Measurements from ENCODE around the gene AXIN2.
"Not testable (repeated sequence)": the region's sequence is repeated elsewhere in the genome, so short reads cannot be mapped to it uniquely, and the experiment has no call there.

AXIN2 gene

DNA sequence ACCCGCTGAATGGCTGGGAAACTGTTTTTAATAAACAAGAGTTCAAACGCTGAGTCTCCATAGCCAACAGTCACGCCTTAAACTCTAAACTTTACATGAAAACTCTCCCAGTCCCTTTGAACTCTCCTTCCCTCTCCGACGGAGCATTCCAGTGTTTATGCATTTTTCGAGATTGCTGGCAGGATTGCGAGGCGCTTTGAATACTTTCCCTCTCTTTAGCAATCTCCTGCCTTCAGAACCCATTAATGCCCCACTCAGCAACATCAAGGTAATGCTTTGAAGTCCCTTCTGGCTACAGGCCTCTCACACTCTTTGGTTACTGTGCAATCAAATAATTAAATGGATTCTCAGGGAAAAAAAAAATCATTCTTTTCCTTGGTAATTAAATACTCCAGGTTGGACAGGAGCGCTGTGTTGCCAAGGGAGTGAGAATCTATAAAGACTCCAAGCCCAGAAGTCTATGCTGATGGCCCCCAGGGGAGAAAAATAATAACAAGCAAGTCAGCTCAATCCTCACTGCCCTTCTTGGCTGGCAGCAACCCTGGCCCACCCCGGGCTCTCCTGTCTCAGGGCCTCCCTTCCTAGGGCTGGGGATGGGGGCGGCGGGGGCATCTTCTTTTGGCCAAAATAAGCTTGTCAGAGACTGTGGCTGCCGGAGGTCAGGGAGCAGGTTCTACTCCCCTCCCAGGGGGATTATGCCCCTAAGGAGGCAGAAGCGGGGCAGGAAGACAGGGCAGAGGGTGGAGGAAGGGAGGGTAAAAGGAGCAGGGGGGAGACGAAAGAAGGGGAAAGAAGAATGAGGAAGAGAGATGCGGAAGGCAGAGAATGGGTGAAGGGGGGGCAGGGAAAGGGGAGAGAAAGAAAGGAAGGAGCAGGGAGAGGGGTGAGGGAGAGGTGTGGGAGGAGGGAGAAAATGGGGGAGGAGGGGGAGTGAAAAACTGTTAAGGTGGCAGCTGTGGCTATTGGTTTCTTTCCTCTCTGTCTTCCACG is 45.2 kb downstream of the AXIN2 start:
- peak; percentile 94 for FAIRE-seq

DNA sequence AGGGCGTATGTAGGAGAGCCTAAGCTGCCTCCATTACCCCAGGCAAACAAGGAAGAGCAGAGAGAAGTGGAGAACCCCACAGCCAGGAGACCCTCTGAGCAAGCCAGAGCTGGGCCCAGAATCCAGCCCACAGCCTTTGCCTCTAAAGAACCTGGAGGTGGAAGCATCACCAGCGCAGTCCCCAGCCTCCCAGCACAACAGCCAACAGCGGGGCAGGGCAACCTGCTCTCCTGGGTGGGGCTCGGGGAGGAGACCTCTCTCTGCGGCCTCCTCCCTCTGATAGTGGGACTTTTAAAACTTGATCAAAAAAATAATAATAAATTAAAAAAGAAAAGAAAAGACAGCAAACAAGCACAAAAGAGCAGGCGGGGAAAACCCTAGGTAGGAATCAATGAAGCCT is 45.9 kb downstream of the AXIN2 start:
- no peak for FAIRE-seq

GRCh38 chr17:65514541-65514940 is 46.9 kb downstream of the AXIN2 start:
- FAIRE-seq: no peak

DNA sequence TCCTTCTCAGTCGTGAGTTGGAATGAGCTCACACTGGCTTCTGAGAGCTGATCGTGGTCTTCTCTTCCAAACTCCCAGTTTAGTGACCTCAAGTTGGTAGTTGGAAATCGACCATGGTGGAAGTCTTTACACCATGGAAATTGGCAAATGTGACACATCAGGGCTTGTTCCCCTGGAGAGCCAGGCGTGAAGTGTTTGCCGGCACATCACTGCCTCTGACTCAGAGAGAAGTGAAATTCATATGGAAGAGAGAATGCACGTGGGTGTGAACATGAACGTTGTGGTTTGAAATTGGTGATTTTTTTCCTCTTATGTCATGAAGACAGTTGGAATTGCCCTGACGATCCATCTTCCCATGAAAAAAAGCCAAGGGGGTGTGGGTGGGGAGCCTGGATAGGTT is 47.4 kb downstream of the AXIN2 start:
- FAIRE-seq: no peak

- no peak for FAIRE-seq
Observed at GRCh38 chr17:65511316-65511715, 50.1 kb downstream of the AXIN2 start.

- peak; percentile 50 for FAIRE-seq
Observed at GRCh38 chr17:65509032-65509431, 52.4 kb downstream of the AXIN2 start.

DNA sequence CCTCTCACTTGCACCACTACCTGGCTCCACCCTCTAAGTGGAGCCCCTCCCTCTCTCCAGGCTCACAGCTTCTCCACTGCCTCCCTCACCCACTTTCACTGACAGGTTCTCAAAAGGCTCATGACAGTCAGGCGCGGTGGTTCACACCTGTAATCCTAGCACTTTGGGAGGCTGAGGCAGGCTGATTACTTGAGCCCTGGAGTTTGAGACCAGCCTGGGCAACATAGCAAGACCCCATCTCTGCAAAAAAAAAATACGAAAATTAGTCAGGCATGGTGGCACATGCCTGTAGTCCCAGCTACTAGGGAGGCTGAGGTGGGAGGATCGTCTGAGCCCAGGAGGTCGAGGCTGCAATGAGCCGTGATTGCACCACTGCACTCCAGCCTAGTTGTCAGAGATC is 56.8 kb downstream of the AXIN2 start:
- FAIRE-seq: not testable (repeated sequence)

- FAIRE-seq: no peak
Observed at GRCh38 chr17:65504141-65504540, 57.3 kb downstream of the AXIN2 start.

DNA sequence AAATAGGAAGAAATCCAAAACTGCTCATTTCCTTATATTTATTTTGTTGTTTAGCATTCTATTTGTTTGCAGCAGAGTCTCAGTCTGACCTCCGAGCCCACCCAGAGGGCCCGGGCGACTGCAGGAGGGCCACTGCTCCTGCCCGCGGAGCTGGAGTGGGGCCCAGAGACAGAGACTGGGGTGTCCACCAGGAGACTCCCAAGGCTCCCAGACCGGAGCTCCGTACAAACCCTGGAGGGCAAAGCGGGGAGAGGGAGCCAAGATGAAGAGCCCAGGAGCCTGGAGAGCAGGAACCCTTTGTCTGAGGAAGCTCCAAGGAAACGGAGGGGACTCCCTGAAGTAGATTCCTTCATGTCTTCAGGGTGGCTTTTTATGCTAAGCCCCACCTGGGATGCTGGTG is 57.9 kb downstream of the AXIN2 start:
- no peak for FAIRE-seq

DNA sequence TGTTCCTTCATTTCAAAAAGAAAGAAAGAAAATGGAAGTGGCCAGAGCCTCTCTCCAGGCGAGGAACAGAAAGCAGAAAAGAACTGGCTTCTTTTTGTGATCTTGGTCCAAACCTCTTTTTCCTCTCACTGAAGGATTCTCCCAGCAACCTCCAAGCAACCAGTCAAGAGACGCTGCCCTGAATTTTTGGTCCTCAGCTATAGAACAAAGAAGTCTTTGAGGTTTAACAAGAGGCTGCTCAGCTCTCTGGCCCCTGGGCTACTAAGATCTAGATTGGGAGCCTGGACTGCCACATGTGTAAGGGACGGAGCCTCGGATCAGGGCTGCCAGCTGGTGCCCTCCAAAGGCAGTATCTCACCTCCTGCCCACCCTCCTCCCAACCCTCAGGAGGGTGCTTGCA is 62.6 kb downstream of the AXIN2 start:
- FAIRE-seq: no peak

GRCh38 chr17:65496801-65497200 is 64.6 kb downstream of the AXIN2 start:
- no peak for FAIRE-seq

- no peak for FAIRE-seq
Observed at GRCh38 chr17:65495122-65496055, 66.1 kb downstream of the AXIN2 start.

DNA sequence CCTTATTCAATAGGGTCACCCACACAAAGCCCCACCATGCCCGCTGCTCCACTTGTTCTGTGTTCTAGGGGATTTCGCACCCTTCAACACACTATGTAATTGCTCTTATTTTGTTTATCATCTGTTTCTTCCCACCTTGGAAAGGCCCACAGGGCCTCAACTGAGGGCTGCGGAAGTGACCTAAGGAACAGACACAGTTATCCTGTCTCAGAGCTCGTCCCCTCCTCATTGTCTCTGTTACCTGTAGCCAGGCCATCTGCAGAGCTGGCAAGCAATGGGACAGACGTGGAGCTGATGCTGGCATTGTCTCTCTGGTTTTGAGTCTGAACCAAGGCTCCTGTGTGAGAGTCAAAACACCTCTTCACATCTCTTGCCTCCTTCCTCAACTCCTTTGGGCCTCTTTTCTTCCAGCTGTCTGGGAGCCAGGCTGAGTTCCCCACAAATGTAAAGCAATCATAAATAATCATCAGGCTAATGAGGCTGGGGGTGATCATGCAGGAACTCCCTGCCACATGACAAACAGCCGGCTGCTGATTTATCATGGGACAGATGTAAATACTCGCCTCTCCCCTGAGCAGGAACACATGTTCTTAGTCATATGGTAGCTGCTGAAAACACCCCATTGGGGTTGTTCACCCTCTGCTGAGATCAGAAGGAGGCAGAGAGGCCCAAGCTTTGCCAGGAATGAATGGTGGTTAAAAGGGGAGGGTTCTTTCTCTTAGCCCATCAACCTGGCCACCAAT is 71.9 kb downstream of the AXIN2 start:
- FAIRE-seq: no peak

- no peak for FAIRE-seq
Observed at GRCh38 chr17:65488665-65489064, 72.8 kb downstream of the AXIN2 start.

GRCh38 chr17:65487990-65488389 is 73.5 kb downstream of the AXIN2 start:
- FAIRE-seq: no peak

DNA sequence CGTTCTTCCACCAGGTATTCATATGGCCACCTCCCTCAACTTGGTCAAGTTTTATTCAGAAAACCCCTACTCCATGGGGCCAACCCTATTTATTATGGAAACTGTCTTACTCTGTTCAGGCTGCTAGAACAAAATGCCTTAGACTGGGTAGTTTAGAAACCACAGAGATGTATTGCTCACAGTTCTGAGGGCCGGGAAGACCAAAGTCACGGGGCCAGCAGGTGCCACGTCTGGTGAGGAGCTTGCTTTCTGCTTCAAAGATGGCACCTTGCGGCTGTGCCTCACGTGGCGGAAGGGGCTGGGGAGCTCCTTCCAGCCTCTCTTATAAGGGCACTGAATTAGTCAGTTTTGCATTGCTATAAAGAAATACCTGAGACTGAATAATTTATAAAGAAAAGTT is 74.3 kb downstream of the AXIN2 start:
- FAIRE-seq: no peak

- no peak for FAIRE-seq
Observed at GRCh38 chr17:65485388-65486299, 75.8 kb downstream of the AXIN2 start.

DNA sequence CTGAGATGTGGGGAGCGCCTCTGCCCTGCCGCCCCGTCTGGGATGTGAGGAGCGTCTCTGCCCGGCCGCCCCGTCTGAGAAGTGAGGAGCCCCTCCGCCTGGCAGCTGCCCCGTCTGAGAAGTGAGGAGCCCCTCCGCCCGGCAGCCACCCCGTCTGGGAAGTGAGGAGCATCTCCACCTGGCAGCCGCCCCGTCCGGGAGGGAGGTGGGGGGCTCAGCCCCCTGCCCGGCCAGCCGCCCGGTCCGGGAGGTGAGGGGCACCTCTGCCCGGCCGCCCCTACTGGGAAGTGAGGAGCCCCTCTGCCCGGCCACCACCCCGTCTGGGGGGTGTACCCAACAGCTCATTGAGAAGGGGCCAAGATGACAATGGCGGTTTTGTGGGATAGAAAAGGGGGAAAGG is 77.0 kb downstream of the AXIN2 start:
- not testable (repeated sequence) for FAIRE-seq

DNA sequence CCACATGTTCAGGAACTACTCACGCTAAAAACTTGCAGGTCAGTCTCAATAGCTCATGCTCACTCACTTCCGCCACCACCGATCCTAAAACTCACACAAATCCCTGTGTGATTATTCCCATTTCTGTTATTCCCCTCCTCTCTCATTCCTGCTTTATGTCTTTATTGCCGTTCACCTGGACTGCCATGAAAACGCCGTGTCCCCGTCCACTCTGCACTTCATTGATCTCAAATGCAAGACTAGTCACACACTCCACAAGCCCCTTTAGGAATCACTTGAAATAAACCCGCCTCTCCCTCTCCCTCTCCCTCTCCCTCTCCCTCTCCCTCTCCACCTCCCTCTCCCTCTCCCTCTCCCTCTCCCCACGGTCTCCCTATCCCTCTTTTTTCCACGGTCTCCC is 78.0 kb downstream of the AXIN2 start:
- FAIRE-seq: no peak

DNA sequence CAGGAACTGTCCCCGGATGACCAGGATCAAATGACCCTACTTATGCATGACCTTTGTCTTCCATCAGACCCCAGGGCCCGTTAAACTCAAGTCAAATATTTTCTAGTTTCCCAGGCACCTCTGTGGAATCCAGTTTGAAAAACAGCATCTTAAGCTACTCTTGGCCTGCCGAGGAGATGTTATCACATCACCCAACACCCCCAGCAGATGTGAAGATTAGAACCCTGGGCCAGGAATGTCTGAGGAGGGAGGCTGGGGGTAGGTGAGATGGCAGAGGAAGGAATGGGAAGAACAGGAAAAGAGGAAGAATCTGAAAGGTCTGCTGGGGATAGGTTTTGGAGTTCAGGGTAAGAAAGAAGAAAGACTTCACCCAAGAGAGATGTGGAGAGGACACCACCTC is 79.2 kb downstream of the AXIN2 start:
- no peak for FAIRE-seq

GRCh38 chr17:65479282-65479681 is 82.2 kb downstream of the AXIN2 start:
- FAIRE-seq: no peak
